Osteoblast (primary cell): Measurements from ENCODE around the gene CDO1. TPM values are rescaled to one million over a fixed set of nuclear protein-coding genes. Genes with fewer than 3 reads are reported as not detected.

ENCODE experiments used
- DNase-seq: peaks from one replicate; pipeline ENCODE4 v3.0.0; 2011; ENCODE audit warnings: low spot score, mixed read lengths; ENCODE audit not compliant: insufficient read length; ENCODE audit errors: missing footprints
- H2AFZ ChIP-seq: 2 replicates; pipeline ENCODE4 v1.6.0; 2011; ENCODE audit warnings: mild to moderate bottlenecking, low read length
- H3K27ac ChIP-seq: 2 replicates; pipeline ENCODE4 v1.5.1; 2011; ENCODE audit warnings: mild to moderate bottlenecking, low read depth, low read length, moderate library complexity
- H3K27me3 ChIP-seq: 2 replicates; pipeline ENCODE4 v1.6.0; 2012; ENCODE audit warnings: mild to moderate bottlenecking, control low read depth, inconsistent platforms, low read length, moderate library complexity; ENCODE audit not compliant: insufficient read depth
- H3K36me3 ChIP-seq: 2 replicates; pipeline ENCODE4 v1.5.1; 2011; ENCODE audit warnings: mild to moderate bottlenecking, low read length, control low read depth, moderate library complexity; ENCODE audit not compliant: insufficient read depth
- H3K4me1 ChIP-seq: 2 replicates; pipeline ENCODE4 v1.5.1; 2011; ENCODE audit warnings: mild to moderate bottlenecking, low read length, control low read depth, moderate library complexity; ENCODE audit not compliant: insufficient read depth
- H3K4me2 ChIP-seq: 2 replicates; pipeline ENCODE4 v1.6.0; 2011; ENCODE audit warnings: mild to moderate bottlenecking, low read length; ENCODE audit not compliant: insufficient read depth
- H3K4me3 ChIP-seq: fragments of 200-600 bp; sonication (generic); 3 replicates; pipeline ENCODE4 v1.5.1; 2012; ENCODE audit warnings: mild to moderate bottlenecking, low read length, inconsistent platforms; ENCODE audit not compliant: insufficient read depth
- H3K79me2 ChIP-seq: 2 replicates; pipeline ENCODE4 v1.6.0; 2012; ENCODE audit warnings: mild to moderate bottlenecking, low read length, control low read depth, inconsistent platforms; ENCODE audit not compliant: insufficient read depth
- H3K9me3 ChIP-seq: 2 replicates; pipeline ENCODE4 v1.5.1; 2011; ENCODE audit warnings: low read depth, low read length, control low read depth
- H4K20me1 ChIP-seq: 2 replicates; pipeline ENCODE4 v1.6.0; 2012; ENCODE audit warnings: mild to moderate bottlenecking, low read length, control low read depth; ENCODE audit not compliant: insufficient read depth
- total RNA-seq: library from RNA; depleted of rRNA; stranded (reverse); fragments of >200 nt; gene quantifications from 2 replicates; pipeline ENCODE4 v1.2.3, GENCODE V29; 2012
- TF ChIP-seq, protein P1 (sequence below): IDR thresholded peaks from 2 replicates; pipeline ENCODE4 v1.5.1; 2011; ENCODE audit warnings: mild to moderate bottlenecking, low read depth, low read length, moderate library complexity; ENCODE audit errors: extremely low read depth

CDO1 gene
- total RNA-seq: 8.0 and 8.3 TPM in 2 replicates

GRCh38 chr5:115816226-115817081 lies at the start of gene CDO1:
Gene CDO1, minus strand, starts transcription at chr5:115816659. Its CDS starts 262 bp downstream, at chr5:115816397.
- Histone ChIP-seq H3K4me3 (peak within 1 kb of the TSS; percentile 72), H4K20me1 (no peaks in the 10 kb centered on the region), H3K27me3 (peaks cover 43% of the 10 kb centered on the region), H3K4me1 (peaks cover 15% of the 10 kb centered on the region), H3K36me3 (no peaks in the 10 kb centered on the region), H3K27ac (no peak within 1 kb of the TSS), H2AFZ (peak within 1 kb of the TSS; percentile 89), H3K4me2 (peak within 1 kb of the TSS; percentile 91), H3K79me2 (no peaks in the 10 kb centered on the region), H3K9me3 (no peaks in the 10 kb centered on the region)
- TF ChIP-seq, protein P1, sequence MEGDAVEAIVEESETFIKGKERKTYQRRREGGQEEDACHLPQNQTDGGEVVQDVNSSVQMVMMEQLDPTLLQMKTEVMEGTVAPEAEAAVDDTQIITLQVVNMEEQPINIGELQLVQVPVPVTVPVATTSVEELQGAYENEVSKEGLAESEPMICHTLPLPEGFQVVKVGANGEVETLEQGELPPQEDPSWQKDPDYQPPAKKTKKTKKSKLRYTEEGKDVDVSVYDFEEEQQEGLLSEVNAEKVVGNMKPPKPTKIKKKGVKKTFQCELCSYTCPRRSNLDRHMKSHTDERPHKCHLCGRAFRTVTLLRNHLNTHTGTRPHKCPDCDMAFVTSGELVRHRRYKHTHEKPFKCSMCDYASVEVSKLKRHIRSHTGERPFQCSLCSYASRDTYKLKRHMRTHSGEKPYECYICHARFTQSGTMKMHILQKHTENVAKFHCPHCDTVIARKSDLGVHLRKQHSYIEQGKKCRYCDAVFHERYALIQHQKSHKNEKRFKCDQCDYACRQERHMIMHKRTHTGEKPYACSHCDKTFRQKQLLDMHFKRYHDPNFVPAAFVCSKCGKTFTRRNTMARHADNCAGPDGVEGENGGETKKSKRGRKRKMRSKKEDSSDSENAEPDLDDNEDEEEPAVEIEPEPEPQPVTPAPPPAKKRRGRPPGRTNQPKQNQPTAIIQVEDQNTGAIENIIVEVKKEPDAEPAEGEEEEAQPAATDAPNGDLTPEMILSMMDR: no peak
- peak; percentile 71 for DNase-seq

GRCh38 chr5:115859378-115859777 lies 42.9 kb upstream of the CDO1 start:
- TF ChIP-seq, protein P1: no peak
- DNase-seq: peak; percentile 15

DNA sequence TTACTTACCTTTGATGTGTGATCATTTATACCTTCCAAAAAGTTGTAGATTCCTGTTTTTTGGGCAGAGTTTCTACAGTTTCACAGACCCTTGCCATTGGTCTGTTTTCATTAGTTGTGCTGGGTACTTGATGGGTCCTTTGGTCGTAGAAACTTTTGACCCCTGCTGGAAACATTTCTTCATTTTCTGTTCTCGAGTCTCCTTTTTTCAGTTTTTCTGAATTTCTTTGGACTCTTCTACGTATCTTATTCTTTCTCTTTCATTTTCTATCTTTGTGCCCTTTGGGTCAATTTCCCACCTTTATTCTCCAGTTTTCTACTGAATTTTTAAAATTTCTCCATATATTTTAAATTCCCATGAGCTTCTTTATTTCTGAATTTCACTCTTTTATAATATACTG lies 41.9 kb upstream of the CDO1 start:
- Histone ChIP-seq H3K36me3 (no peaks in the 10 kb centered on the region), H3K27me3 (no peaks in the 10 kb centered on the region), H3K4me3 (no peak overlapping the region), H3K27ac (no peak overlapping the region), H3K9me3 (no peaks in the 10 kb centered on the region), H3K4me1 (peaks cover 20% of the 10 kb centered on the region), H3K79me2 (peaks cover 90% of the 10 kb centered on the region), H2AFZ (no peak overlapping the region), H4K20me1 (peaks cover 47% of the 10 kb centered on the region), H3K4me2 (no peak overlapping the region)
- DNase-seq: no peak
- TF ChIP-seq, protein P1: no peak

More at GRCh38 chr5:115859378-115859777, 42.9 kb upstream of the CDO1 start:
- H3K27me3 ChIP-seq: no peaks in the 10 kb centered on the region
- H3K4me1 ChIP-seq: peaks cover 20% of the 10 kb centered on the region
- no peak overlapping the region for H3K4me3 ChIP-seq
- no peak overlapping the region for H3K27ac ChIP-seq
- H3K79me2 ChIP-seq: peaks cover 90% of the 10 kb centered on the region
- no peak overlapping the region for H3K4me2 ChIP-seq
- H3K36me3 ChIP-seq: no peaks in the 10 kb centered on the region
- no peak overlapping the region for H2AFZ ChIP-seq
- peaks cover 45% of the 10 kb centered on the region for H4K20me1 ChIP-seq
- no peaks in the 10 kb centered on the region for H3K9me3 ChIP-seq

DNA sequence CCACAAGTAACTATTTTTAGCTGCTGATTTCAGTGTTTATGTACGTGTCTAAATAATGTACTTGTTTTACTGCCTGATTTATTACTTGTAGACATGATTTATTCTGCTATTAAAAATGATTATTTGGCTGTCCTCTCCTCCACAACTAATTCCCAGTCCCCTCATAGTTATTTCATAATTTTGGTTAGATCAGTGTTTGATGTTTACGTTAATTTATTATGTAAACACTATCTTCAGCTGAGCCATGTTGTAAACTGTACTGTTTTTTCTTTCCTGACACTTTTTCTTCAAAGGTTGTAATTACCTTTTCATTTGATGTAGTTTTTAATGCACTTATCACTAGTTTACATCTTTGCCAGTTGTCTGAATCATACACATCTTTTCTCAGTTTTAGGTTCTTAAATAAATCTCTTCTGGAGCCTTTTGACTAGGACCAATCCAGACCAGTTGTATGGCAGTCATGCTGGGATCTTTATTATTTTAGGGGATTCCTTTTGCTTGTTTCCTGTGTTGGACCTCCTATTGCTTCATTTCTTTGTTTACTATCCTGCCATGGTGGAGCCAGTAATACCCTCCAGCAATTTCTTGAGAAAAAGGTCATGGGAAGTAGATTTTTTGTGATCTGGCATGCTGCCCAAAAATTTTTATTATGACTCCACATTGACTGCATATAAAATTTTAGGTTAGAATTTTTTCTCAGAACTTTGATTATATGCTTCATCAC lies 41.3 kb upstream of the CDO1 start:
- H4K20me1 ChIP-seq: peaks cover 47% of the 10 kb centered on the region
- H3K9me3 ChIP-seq: no peaks in the 10 kb centered on the region
- DNase-seq: no peak
- no peak overlapping the region for H2AFZ ChIP-seq
- peaks cover 93% of the 10 kb centered on the region for H3K79me2 ChIP-seq
- peak overlapping the region; percentile 11 for H3K4me2 ChIP-seq
- TF ChIP-seq, protein P1: no peak
- no peak overlapping the region for H3K4me3 ChIP-seq
- peak overlapping the region; percentile 50 for H3K27ac ChIP-seq
- H3K27me3 ChIP-seq: no peaks in the 10 kb centered on the region
- H3K36me3 ChIP-seq: no peaks in the 10 kb centered on the region
- H3K4me1 ChIP-seq: peaks cover 20% of the 10 kb centered on the region
